ENCODE measurements around the gene GDPD3.

DNA sequence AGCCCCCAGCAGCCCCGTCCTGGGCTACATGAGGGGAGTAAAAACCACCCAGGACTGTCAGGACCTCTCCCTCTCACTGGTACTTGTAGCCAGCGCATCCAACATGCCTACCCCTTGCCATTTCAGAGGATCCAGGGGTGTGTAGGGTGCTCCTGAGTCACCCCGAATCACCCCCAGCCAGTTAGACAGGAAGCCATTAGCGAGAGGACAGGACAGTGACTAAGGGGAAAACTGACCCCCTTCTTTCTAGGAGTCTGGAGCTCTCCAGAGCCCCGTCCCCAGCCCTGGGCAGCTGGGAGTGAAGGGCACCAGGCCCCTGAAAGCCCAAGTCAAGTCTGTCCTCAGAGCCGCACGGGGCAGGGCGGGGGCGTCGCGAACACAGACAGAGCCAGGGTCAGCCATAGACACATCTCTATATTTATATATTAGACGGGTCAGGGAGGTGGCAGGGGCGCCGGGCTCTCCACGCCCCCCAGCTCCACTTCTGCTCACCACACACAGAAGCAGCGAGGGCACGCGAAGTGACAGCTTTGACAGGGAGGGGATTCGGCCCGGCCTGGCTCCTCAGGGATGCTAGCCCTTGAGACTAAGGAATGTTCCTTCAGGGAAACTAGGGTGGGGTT is 485 bp upstream of the GDPD3 start:
- no peak for TF ChIP-seq POLR2A (IDR thresholded peaks at IDR 0.05)
- TF ChIP-seq, protein P1, sequence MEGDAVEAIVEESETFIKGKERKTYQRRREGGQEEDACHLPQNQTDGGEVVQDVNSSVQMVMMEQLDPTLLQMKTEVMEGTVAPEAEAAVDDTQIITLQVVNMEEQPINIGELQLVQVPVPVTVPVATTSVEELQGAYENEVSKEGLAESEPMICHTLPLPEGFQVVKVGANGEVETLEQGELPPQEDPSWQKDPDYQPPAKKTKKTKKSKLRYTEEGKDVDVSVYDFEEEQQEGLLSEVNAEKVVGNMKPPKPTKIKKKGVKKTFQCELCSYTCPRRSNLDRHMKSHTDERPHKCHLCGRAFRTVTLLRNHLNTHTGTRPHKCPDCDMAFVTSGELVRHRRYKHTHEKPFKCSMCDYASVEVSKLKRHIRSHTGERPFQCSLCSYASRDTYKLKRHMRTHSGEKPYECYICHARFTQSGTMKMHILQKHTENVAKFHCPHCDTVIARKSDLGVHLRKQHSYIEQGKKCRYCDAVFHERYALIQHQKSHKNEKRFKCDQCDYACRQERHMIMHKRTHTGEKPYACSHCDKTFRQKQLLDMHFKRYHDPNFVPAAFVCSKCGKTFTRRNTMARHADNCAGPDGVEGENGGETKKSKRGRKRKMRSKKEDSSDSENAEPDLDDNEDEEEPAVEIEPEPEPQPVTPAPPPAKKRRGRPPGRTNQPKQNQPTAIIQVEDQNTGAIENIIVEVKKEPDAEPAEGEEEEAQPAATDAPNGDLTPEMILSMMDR (IDR thresholded peaks at IDR 0.05), result no peak
